Prostate gland (tissue), 2 donors: ENCODE results near the gene SUMO3. TPM values are rescaled to one million over a fixed set of nuclear protein-coding genes. Genes with fewer than 3 reads are reported as not detected.

Experiments
- DNase-seq: peaks from one replicate; pipeline ENCODE4 v3.0.0-alpha.2; 2019; ENCODE audit warnings: low spot score
- H3K27ac ChIP-seq, 2 donors: fragments of 200-600 bp; sonication (generic); 2 replicates each; pipeline ENCODE4 v1.5.1; 2017 to 2019
- H3K27me3 ChIP-seq: fragments of 200-600 bp; sonication (generic); replicated peaks from 2 replicates; pipeline ENCODE4 v1.5.1; 2019; ENCODE audit not compliant: insufficient read depth
- H3K36me3 ChIP-seq, 2 donors: fragments of 200-600 bp; sonication (generic); 1 replicate in 1 of 2; 2 replicates in 1 of 2; pipeline versions ENCODE4 v1.5.1 to v1.8.1; 2017 to 2019
- H3K4me1 ChIP-seq: fragments of 200-600 bp; sonication (generic); replicated peaks from 2 replicates; pipeline ENCODE4 v1.5.1; 2019
- H3K4me3 ChIP-seq, 2 donors: fragments of 200-600 bp; sonication (generic); 2 replicates each; pipeline ENCODE4 v1.5.1; 2017 to 2019
- H3K9me3 ChIP-seq: fragments of 200-600 bp; sonication (generic); 2 replicates; pipeline ENCODE4 v1.5.1; 2017
- CTCF ChIP-seq, 4 experiments: fragments of 200-600 bp in 2 of 4; fragments of 450-650 bp in 2 of 4; sonication (generic) in 2 of 4; IDR thresholded peaks; 1 replicate in 3 of 4; 2 replicates in 1 of 4; pipeline ENCODE4 v1.5.1; 2016 to 2019; ENCODE audit warnings: antibody characterized with exemption in 4 of 4, mild to moderate bottlenecking in 2 of 4, moderate library complexity in 2 of 4
- POLR2A ChIP-seq: fragments of 450-650 bp; IDR thresholded peaks from one replicate; pipeline ENCODE4 v1.6.1; 2016; ENCODE audit warnings: antibody characterized with exemption, mild to moderate bottlenecking
- POLR2AphosphoS5 ChIP-seq: sonication (generic); formaldehyde crosslinking; IDR thresholded peaks from one replicate; pipeline ENCODE4 v1.6.1; 2017; ENCODE audit warnings: antibody characterized with exemption
- WGBS: methylation state at CpG from one replicate; pipeline ENCODE4 v1.1.5; 2018; 5-methylcytosine and 5-hydroxymethylcytosine counted together
- intact Hi-C: fragments of 100-400 bp; cut with DNase I; formaldehyde crosslinking; loops from one replicate; pipeline ENCODE4 v1.14.2; 2022
- total RNA-seq, 2 donors: library from RNA; depleted of rRNA; stranded (reverse); fragments of >200 nt; gene quantifications; one replicate each; pipeline ENCODE4 v1.1.0, GENCODE V29; 2016

SUMO3 gene
- total RNA-seq, 2 donors from 2014 or later, result 78.3 to 92.2 TPM

- 83% methylated on average over 30 of the region's 30 CpGs for WGBS
- Histone ChIP-seq H3K4me3 (no peak overlapping the region), H3K27me3 (no peaks in the 10 kb centered on the region), H3K27ac (no peak overlapping the region), H3K36me3 (no peaks in the 10 kb centered on the region), H3K9me3 (no peaks in the 10 kb centered on the region), H3K4me1 (no peaks in the 10 kb centered on the region)
- intact Hi-C loops, result no loop called here
- TF ChIP-seq CTCF (IDR thresholded peaks at IDR 0.05) (no peak), POLR2AphosphoS5 (no peak), POLR2A (no peak)
- DNase-seq, result no peak
Measured at GRCh38 chr21:44838039-44838895, 20.4 kb upstream of the SUMO3 start.

GRCh38 chr21:44837537-44837936, 19.7 kb upstream of the SUMO3 start:
- Histone ChIP-seq H3K4me3 (no peak overlapping the region), H3K4me1 (no peaks in the 10 kb centered on the region), H3K27me3 (no peaks in the 10 kb centered on the region), H3K9me3 (no peaks in the 10 kb centered on the region), H3K27ac (no peak overlapping the region), H3K36me3 (no peaks in the 10 kb centered on the region)
- intact Hi-C loops, result no loop called here
- 91% methylated on average over 13 of the region's 13 CpGs for WGBS
- DNase-seq, result no peak
- TF ChIP-seq CTCF (IDR thresholded peaks at IDR 0.05), result no peak
- TF ChIP-seq POLR2A, result no peak
- no peak for TF ChIP-seq POLR2AphosphoS5

- intact Hi-C loops, result no loop called here
- peak; percentile 29 for TF ChIP-seq POLR2AphosphoS5
- peak in 1 of 4 experiments; percentile 15 for TF ChIP-seq CTCF (IDR thresholded peaks at IDR 0.05)
- no peak for TF ChIP-seq POLR2A
- DNase-seq, result peak; percentile 45
- no peak overlapping the region for H3K4me3 ChIP-seq
- H3K27me3 ChIP-seq, result no peaks in the 10 kb centered on the region
- no peaks in the 10 kb centered on the region for H3K4me1 ChIP-seq
- no peak overlapping the region for H3K27ac ChIP-seq
- 53% methylated on average over 32 of the region's 37 CpGs for WGBS
- no peaks in the 10 kb centered on the region for H3K36me3 ChIP-seq
- H3K9me3 ChIP-seq, result no peaks in the 10 kb centered on the region
Measured at GRCh38 chr21:44836666-44837471, 19.0 kb upstream of the SUMO3 start.

DNA sequence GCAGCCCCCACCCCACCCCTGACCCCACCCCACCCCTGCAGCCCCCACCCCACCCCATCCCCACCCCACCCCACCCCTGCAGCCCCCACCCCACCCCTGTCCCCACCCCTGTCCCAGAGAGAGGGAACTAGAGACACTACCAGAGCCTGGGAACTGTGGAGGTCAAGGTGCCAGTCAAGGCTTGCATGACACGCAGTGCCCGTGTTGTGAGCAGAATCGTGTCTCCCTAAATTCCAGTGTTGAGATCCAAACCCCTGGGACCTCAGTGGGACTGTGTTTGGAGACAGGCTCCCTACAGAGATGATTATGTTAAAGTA, 18.4 kb upstream of the SUMO3 start:
- intact Hi-C loops, result no loop called here
- Histone ChIP-seq H3K4me3 (no peak overlapping the region), H3K4me1 (no peaks in the 10 kb centered on the region), H3K9me3 (no peaks in the 10 kb centered on the region), H3K27me3 (no peaks in the 10 kb centered on the region), H3K36me3 (no peaks in the 10 kb centered on the region), H3K27ac (no peak overlapping the region)
- 5% methylated on average over 3 of the region's 3 CpGs for WGBS
- TF ChIP-seq POLR2A (no peak), POLR2AphosphoS5 (no peak), CTCF (IDR thresholded peaks at IDR 0.05) (no peak)
- DNase-seq, result no peak

- TF ChIP-seq POLR2AphosphoS5 (no peak), POLR2A (no peak), CTCF (IDR thresholded peaks at IDR 0.05) (no peak)
- intact Hi-C loops, result no loop called here
- Histone ChIP-seq H3K4me3 (no peak overlapping the region), H3K27ac (no peak overlapping the region), H3K4me1 (no peaks in the 10 kb centered on the region), H3K27me3 (no peaks in the 10 kb centered on the region), H3K9me3 (no peaks in the 10 kb centered on the region), H3K36me3 (no peaks in the 10 kb centered on the region)
- no peak for DNase-seq
- 81% methylated on average over 6 of the region's 8 CpGs for WGBS
Measured at GRCh38 chr21:44835647-44835973, 17.7 kb upstream of the SUMO3 start.
